Measurements from ENCODE around the gene SPACA1. TPM values are rescaled to one million over a fixed set of nuclear protein-coding genes. Genes with fewer than 3 reads are reported as not detected.

SPACA1 gene
- total RNA-seq, 2 donors from 2014 or later: not detected

GRCh38 chr6:88105741-88106340 lies 58.2 kb downstream of the SPACA1 start:
- intact Hi-C loops (cut with DNase I): no loop called here
- no peak overlapping the region for H3K27ac ChIP-seq
- TF ChIP-seq CTCF (IDR thresholded peaks at IDR 0.05): no peak
- no peaks in the 10 kb centered on the region for H3K9me3 ChIP-seq
- H3K36me3 ChIP-seq: no peaks in the 10 kb centered on the region
- H3K4me3 ChIP-seq: no peak overlapping the region
- no peak for DNase-seq
- no peaks in the 10 kb centered on the region for H3K4me1 ChIP-seq
- H3K9ac ChIP-seq (ENCODE audit: low read depth in 2 of 2, low read length in 2 of 2): no peak overlapping the region
- no peaks in the 10 kb centered on the region for H3K27me3 ChIP-seq

- Histone ChIP-seq H3K4me3 (no peak overlapping the region), H3K9ac (ENCODE audit: low read depth in 2 of 2, low read length in 2 of 2) (no peak overlapping the region), H3K27ac (no peak overlapping the region), H3K4me1 (no peaks in the 10 kb centered on the region), H3K36me3 (no peaks in the 10 kb centered on the region), H3K9me3 (no peaks in the 10 kb centered on the region), H3K27me3 (no peaks in the 10 kb centered on the region)
- no peak for TF ChIP-seq CTCF (IDR thresholded peaks at IDR 0.05)
- DNase-seq: no peak
- intact Hi-C loops (cut with DNase I): no loop called here
Measured at GRCh38 chr6:88107241-88107640, 59.6 kb downstream of the SPACA1 start.

DNA sequence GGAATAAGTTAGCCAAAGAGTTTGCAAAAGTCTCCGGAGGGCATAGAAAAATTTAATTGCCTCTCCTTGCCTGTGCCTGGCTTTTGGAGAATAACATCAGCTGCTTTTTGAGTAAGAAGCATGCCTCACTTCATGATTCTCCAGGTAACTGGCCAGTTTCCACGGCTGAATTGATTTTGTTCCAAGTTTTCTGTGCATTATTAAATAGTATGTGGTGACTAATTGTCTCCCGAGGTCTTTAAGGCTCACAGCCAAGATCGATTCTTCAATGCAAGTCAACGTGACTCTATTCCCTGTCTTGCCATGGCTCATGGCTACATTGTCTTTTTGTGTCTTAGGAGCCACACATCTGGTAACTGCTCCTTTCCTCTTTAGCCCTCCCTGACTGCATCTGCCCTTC lies 64.3 kb downstream of the SPACA1 start:
- H3K9ac ChIP-seq (ENCODE audit: low read depth in 2 of 2, low read length in 2 of 2): no peak overlapping the region
- no peak overlapping the region for H3K27ac ChIP-seq
- no peaks in the 10 kb centered on the region for H3K27me3 ChIP-seq
- no peaks in the 10 kb centered on the region for H3K9me3 ChIP-seq
- no peaks in the 10 kb centered on the region for H3K4me1 ChIP-seq
- DNase-seq: no peak
- H3K36me3 ChIP-seq: no peaks in the 10 kb centered on the region
- TF ChIP-seq CTCF (IDR thresholded peaks at IDR 0.05): no peak
- H3K4me3 ChIP-seq: no peak overlapping the region
- intact Hi-C loops (cut with DNase I): no loop called here

DNA sequence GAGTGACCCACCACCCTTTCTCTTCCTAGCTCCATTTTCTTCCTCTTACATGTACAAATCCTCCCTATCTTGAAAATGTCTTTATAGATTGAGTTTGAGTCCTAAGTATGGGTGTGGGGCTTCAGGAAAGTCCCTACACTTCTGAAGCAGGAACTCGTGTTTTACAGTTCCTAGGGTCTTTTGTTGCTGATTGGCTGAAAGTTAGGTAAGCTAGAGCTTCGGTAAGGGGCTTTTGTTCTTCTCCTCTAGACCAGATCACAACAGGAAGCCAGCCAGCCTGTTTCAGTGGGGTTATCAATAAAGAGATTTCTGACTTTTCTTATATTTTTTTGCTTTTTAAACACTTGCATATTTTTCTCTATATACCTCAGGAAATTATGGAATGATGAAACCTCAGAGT lies 67.2 kb downstream of the SPACA1 start:
- intact Hi-C loops (cut with DNase I): no loop called here
- H3K4me3 ChIP-seq: no peak overlapping the region
- TF ChIP-seq CTCF (IDR thresholded peaks at IDR 0.05): no peak
- no peak overlapping the region for H3K27ac ChIP-seq
- no peaks in the 10 kb centered on the region for H3K4me1 ChIP-seq
- no peaks in the 10 kb centered on the region for H3K27me3 ChIP-seq
- H3K9ac ChIP-seq (ENCODE audit: low read depth in 2 of 2, low read length in 2 of 2): no peak overlapping the region
- DNase-seq: no peak
- H3K36me3 ChIP-seq: no peaks in the 10 kb centered on the region
- no peaks in the 10 kb centered on the region for H3K9me3 ChIP-seq

DNA sequence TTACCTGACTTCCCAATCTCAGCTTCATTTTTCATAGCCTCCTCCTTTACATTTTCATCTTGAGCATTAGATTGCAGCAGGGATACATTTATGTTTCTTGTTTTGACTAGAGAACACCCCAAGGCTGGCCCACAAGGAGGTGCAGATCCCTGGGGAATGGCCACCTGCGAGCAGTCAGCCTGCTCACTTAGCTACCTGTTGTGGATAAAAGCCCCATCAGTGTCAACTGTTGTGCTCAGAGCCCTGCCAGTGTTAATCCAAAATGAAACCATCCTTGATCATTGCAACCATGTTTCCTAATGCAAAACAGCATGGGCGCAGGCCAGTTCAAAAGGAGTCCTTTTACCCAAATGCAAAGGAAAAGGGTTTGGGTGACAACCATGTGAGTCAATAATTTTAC lies 67.7 kb downstream of the SPACA1 start:
- H3K27ac ChIP-seq: no peak overlapping the region
- H3K36me3 ChIP-seq: no peaks in the 10 kb centered on the region

More for the DNA sequence above, 67.7 kb downstream of the SPACA1 start:
- Histone ChIP-seq H3K9ac (ENCODE audit: low read depth in 2 of 2, low read length in 2 of 2) (no peak overlapping the region), H3K4me3 (no peak overlapping the region), H3K9me3 (no peaks in the 10 kb centered on the region), H3K4me1 (no peaks in the 10 kb centered on the region), H3K27me3 (no peaks in the 10 kb centered on the region)
- intact Hi-C loops (cut with DNase I): no loop called here
- no peak for TF ChIP-seq CTCF (IDR thresholded peaks at IDR 0.05)
- no peak for DNase-seq

Data from colonic mucosa (tissue), 4 donors.